SU-DHL-6 (cell line): ENCODE data around the gene ZNF566.

Source experiments
- CTCF ChIP-seq: fragments of 200-600 bp; sonication (generic); IDR thresholded peaks from one replicate; pipeline ENCODE4 v1.5.1; 2017; ENCODE audit warnings: antibody characterized with exemption, mild to moderate bottlenecking, low read length, moderate library complexity; ENCODE audit not compliant: insufficient read depth, poor library complexity, severe bottlenecking
- EZH2phosphoT487 ChIP-seq: fragments of 200-600 bp; sonication (generic), shearing (Covaris generic); conservative IDR thresholded peaks from 2 replicates; pipeline ENCODE4 v1.6.1; 2018; ENCODE audit warnings: mild to moderate bottlenecking, antibody characterized with exemption, low read length, moderate library complexity, mixed read lengths

GRCh38 chr19:36456831-36457230 lies 32.5 kb downstream of the ZNF566 start:
- TF ChIP-seq CTCF (no peak), EZH2phosphoT487 (no peak)
